Astrocyte of the hippocampus (primary cell): ENCODE measurements around the gene EHBP1.

Experiments
- DNase-seq: peaks from one replicate; pipeline ENCODE4 v3.0.0; 2011; ENCODE audit warnings: low read depth, low spot score

Gene EHBP1

DNA sequence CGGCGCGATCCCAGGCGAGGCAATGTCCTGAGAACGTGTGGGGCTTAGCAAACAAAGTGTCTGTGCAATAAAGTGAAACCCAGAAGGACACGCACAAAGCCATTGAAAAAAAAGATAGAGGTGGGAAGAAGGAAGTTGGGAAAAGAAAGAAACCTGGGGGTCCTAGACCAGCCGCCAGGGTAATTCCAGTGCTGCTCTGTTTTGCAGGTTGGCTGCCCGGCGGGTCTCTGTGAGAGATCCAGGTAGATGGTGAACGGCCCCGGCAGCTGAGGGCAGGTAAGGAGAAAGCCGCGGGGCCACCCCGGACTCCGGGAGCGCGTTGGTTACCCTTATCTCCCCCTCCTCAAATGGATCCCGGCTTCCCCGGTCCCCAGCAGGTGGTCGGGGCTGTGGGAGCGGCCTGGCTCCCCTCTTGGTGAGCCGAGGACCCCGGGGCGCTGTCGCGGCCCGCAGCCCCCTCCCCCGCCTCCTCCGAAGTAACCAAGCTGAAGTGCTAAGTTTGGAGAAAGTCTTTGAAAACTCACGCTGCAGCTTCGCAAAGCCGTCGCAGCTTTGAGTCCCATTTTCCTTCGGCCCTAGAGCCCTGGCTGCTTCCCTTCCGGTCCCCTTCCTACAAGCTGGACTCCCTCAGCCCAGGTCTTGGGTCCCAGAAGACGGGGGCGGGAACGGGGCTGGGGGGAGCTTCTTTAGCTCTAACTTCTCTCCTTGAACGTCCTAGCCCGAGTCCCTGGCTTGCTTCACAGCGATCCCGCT, 345.7 kb downstream of the EHBP1 start:
- DNase-seq: peak; percentile 53

DNA sequence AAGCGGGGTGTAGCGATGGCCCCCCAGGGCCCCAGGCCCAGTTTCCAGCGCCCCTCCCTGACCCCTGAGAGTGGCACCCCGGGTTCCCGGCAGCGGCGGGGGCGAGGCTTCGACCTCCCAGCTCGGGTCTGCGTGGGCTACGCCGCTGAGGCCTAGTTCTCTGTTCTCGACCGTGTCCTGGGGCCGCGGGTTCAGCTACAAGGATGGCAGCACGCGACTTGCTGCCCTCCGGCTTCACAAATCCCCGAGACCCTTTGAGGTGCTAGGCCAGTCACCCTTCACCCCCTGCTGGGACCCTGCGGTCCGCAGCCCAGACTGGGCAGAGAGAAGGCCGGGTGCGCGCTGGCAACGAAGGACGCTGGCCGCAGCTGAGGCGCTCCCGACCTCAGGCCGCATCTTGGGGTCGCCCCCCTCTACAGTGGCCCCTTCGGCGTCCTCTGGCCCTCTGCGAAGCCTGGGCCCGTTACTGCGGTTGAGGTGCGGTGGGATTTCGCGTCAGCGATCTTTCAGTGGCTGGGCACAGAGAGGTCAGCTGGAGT, 346.4 kb downstream of the EHBP1 start:
- DNase-seq: no peak

DNA sequence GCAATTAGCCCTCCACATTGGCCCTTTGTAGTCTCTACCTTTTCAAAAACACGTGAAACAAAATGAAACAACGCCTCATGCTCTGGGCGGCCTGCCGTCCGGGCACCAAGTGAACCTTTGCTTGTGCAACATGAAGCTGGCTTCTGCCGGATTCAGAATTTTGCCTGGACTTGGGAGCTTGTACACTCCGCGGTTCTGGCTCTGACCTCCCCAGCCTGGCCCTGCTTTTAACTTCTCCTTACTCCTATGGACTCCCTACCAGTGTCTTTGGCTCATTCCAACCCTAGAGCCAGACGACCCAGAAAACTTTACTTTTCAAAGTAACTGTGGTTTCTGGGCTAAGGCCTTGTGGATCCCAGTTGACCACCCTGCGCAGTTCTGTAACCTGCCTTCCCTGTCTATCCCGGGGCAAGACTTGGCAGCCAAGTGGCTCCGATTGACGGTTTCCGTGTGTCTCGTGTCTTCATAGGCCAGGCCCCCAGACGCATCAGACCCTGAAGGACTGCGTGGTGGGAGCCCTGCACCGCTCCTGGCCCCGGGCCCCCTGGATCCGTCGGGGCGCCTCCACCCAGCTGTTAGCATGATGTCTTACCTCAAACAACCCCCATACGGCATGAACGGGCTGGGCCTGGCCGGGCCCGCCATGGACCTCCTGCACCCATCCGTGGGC, 347.0 kb downstream of the EHBP1 start:
- peak; percentile 64 for DNase-seq

DNA sequence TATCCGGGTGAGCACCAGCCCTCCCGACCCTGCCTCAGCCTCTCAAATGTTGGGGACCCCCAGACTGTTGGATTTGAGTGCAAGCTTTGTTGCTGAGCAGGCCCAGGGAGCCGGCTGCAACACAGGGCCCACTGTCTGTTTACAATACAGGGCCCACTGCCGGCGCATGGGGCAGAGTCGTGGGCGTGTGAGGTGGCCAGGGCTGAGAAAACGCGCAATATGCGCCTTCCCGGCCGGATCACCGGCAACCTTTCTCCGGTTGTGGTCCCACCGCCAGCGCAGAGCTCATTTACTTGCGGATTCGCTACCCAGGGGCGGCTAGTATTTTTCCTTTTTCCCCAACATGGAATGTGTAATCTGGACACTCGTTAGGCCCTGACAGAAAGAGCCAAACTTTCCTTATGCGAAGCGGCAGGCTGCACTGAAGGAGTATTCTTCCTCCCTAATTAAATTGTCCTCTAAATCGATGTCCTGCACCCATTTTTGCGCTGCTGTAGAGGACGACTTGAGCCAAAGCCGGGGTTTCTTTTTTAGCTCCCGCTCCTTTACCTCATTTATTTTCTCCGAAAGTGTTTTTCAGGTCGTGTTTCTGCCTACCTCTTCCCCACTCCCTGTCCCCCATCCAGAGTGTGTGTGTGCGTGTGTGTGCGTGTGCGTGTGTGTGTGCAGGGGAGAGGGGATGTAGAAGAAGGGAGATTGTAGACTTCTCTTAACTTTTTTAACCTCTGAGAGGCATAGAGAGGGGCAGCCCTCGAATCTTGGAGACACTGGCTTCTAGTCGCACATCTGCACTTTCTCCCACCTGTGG, 347.8 kb downstream of the EHBP1 start:
- peak; percentile 57 for DNase-seq

DNA sequence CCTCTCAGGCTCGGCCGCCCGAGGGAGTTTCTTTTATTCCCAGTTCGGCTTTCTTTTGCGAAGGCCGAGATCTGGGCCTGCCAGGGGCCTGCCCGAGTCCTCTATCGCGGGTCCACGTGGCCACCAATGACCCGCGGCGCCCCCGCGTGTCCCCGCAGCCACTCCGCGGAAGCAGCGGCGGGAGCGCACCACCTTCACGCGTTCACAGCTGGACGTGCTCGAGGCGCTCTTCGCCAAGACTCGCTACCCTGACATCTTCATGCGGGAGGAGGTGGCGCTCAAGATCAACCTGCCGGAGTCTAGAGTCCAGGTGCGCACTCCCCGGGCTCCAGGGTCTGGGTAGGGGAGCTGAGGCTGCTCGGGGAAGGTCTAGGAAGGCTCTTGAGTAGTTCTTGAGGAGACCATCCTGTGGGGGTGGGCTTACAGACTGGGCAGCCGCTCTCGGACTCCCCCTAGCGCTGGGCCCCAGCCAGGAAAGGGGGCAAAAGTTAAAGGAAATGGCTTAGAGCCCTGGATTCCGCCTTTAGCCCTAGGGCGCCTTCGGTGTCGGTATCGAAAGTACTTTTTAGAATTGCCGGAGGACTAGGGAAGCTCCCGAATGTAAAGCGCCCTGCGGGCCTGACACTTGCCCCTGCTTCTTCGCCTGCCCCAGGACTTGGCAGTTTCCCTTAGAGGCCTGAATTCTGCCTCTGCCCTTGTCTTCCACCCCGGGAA, 348.5 kb downstream of the EHBP1 start:
- DNase-seq: peak; percentile 84

DNA sequence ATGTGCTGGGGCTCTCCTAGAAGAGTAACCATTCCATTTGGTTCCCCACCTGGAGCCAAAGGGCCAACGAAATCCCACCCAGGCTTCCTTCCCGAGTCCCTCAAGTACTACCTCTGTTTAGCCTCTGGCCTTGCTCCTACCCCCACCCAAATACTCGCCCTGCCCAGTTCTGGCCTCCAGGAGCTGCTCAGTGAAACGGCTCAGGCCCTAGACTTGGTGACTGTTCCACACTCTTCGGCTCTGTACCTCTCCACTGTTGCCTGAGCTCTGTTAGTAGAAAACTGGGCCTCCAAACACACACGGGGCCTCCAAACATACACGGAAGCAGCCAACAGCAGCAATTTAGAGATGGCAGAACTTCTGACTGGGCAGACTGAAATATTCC, 349.3 kb downstream of the EHBP1 start:
- peak; percentile 82 for DNase-seq

DNA sequence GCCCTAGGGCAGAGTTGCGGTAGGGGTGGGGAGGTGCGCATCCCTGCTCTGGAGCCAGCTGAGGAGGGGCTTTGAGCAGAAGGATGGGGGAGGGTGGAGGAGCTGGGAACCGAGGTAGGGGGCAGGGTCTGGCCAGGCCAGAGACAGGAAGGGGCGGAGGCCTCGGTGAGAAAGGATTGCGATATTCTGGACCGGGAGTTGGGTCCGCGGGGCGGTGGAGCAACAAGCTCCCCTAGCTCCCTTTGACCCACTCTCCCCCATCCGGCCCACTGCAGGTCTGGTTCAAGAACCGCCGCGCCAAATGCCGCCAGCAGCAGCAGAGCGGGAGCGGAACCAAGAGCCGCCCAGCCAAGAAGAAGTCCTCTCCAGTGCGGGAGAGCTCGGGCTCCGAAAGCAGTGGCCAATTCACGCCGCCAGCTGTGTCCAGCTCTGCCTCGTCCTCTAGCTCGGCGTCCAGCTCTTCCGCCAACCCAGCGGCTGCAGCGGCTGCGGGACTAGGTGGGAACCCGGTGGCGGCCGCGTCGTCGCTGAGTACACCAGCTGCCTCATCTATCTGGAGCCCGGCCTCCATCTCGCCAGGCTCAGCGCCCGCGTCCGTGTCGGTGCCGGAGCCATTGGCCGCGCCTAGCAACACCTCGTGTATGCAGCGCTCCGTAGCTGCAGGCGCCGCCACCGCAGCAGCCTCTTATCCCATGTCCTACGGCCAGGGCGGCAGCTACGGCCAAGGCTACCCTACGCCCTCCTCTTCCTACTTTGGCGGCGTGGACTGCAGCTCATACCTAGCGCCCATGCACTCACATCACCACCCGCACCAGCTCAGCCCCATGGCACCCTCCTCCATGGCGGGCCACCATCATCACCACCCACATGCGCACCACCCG, 350.0 kb downstream of the EHBP1 start:
- peak; percentile 63 for DNase-seq

DNA sequence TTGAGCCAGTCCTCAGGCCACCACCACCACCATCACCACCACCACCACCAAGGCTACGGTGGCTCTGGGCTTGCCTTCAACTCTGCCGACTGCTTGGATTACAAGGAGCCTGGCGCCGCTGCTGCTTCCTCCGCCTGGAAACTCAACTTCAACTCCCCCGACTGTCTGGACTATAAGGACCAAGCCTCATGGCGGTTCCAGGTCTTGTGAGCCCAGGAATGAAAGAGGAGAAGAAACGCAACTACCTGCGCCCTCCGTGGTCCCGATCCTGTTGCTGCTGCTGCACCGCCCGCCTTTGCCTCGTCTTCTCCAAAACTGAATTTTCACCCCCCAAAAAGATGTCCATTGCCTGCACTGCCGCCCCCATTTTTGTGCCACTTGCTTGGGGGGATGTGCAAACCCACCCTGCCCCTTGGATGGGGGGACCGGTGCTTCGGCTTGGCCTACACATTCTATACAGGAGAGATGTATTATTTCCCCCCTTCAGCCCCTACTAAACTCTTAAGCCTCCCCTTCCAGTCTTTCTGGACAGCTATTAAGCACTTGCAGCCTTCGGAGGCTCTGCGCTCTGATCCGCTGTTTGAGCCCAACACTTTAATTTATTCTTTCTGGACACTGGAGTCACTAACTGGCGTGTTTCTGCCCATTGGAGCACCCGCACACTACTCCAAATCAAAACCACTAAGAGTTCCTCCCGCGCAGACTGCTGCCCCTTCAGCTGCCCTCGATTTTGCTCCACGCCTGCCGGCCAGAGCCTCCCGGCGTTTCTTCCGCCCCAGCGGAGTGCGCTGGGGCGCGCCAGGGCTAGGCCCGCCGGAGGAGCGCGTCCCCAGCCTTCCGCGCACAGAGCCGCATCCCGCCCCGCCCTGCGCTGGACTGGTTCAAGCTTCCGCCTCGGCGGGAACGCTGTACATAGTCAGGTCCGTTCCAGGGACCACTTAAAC, 350.9 kb downstream of the EHBP1 start:
- peak; percentile 67 for DNase-seq

DNA sequence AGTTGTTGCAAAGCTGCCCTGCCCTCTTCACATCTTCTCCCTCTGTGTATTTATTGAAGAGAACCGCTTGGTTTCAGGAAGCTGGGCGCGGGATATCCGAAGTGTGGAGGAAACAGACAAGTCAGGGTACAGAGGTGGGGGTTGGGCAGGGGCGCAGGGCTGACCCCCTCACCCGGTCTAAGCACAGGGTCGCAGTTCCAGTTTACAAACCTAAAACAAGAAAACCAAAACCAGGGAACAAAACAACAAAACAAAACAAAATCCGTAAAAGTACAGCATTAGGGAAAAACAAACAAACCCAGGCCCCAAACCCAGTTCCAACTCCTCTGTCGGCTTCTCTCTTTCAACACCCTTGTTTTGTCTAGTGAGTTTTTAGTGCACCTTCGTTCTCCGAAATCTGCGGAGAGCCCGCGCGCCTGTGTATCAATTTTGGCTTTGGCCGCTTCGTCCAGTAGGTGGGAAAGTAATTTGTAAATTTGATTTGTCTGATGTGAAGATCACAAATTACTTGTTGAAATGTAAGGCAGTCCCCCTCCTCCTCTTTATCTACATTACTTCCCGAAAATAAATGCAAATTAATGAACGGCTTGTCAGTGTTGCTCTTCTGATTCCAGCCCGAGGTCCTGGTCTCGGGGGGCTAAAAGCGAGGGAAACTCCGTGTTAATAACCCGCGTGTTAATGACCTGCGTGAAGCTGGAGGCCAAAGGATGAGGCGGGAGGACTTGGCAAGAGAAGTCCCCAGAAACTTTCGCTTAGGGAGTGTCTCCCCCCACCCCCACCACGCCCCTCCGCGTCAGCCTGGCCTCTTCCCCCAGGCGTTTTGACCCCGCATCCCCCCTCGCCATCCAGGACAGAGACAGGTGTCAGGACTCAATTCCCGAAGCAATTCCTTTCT, 352.0 kb downstream of the EHBP1 start:
- peak; percentile 43 for DNase-seq

DNA sequence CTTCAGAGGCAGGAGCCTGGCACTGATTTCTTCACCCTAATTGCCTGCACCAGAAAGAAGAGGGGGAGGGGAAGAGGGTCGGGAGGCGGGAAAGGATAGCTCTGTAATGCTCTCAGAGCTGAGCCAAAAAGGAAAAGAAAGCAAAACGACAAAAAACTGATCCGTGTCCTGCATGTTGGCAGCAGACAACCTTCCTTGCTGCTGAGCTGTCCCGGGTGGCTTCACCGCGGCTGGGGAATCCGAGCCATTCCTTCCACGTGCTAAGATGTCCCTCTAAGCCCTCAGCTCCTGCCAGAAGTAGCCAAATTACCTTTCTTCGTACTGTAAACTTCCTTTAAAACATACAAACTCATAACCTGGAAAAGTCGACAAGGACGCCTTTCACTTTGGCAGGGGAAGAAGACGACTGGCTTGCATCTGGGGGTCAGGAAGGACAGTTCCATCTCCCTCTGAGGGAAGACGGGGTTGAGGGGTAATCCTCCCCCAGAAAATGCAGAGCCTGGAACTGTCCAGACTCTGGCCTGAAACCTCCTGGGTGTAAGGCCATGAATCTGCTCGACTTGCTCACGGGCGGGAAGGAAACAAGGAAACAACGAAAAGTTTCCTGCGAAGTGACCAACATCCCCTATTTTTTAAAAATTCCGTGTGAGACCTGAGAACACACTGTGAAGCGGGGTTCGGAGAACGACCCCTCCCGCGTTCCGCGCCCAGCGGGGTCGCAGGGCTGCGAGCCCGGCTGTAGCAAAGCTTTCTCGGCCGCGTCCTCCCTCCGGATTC, 352.8 kb downstream of the EHBP1 start:
- DNase-seq: peak; percentile 73

DNA sequence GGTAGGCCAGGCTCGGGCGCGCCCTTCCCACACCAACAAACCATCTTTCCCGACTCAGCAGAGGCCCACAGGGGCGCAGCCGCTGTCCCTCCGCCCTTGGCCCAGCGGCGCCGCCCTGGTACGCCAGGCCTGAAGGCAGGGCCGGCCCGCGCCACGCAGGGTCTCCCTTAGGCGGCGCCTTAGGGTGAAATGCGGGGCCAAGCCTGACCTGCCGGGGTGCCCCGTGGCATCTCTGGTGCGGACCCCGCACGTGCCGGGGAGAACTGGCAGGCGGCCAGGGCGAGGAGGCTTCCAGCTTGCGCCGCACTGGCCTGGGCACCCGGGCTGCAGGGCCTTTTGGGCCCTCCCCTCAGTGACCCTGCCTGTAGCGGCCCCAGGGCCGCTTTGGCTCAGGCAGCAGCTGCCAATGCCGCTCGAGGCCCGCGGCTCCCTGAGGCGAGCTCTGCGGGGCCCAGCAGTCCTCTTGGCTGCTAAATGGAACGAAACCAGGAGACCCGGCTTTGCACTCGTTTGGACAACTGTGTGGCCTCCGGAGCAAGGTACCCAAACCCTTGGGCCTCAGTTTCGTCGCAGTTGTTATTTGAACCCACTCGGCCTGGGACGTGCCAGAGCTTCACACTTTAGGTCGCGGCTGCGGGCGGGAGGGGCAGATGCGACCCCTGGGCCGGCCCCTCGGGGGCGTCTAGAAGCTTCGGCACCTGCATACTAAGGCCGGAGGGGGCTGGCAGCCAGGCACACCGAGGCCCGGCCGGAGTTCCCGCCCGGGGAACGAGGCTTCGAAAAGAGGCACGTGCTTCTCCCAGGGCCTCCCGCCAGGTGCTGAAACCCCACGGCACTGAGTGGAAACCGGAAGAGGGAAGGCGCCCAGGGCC, 353.6 kb downstream of the EHBP1 start:
- no peak for DNase-seq

DNA sequence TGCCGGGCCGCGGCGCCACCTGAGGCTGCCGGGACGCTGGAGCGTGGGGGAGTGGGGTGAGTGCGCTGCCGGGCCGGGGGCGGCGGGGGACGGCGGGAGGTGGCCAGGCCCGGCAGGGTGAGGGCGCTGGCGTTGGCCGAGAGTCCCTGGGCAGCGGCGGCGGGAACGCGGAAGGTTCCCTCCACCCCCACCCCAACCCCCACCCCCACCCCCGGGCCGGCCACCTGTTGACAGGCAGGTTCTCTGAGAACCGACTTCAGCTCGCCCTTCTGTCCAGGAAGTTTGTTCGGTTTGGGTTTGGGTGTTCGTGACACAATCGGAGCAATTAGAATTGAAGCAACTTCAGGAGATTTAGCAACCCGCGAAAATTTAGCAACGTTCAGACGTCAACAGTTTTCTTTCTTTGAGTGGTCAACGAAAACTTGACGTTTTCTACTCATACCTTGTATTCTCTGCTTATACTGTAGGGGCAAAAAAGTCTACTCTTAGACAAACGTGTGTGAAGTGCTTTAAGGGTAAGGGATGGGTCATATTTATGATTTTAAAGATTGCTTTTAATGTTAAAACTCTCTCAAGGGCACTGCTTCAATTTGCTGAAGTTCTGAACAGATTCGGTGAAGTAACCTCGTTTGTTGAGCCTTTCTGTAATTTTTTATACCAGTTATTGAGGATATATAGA, 354.4 kb downstream of the EHBP1 start:
- peak; percentile 18 for DNase-seq

DNA sequence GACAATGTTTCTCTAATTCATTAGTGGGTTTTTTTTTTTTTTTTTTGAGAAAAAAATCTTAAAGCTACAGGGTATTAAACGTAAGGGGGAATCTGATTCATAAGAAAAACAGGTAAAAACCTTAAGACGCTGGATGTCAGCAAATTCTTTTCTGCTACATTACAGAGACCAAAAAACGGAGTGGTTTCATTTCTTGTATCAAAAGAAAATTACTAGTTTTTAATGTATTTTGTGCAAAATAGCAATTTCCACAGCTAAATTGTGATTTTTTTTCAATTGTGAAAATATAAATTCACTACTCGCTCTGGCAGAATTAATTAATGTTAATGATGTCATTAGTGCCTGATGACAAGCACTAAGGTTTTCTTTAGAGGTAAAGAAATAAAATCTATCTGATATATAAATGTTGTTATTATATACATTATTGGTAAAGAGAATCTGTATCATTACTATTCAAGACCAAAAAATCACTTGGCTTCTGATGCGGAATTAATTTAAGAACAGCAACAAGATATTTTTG, 355.0 kb downstream of the EHBP1 start:
- DNase-seq: peak; percentile 25

DNA sequence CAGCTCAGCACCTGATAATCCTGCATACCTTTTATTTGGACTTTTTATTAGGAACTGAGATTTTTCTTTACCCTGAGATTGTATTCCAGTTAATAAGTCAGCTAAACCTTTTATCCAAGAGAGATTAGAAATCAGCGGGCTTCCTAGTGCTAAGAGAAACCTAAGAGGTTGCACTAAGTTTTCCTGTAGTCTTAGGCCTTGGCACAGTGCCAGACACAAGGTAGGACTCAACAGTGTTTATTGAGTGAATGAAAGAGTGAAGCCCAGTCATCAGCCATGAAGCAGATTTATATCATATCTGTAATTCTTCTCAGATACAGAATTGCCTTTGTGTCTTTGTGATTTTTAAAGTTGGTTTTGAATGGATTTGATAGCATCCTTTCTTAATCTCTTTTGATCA, 358.7 kb downstream of the EHBP1 start:
- no peak for DNase-seq

DNA sequence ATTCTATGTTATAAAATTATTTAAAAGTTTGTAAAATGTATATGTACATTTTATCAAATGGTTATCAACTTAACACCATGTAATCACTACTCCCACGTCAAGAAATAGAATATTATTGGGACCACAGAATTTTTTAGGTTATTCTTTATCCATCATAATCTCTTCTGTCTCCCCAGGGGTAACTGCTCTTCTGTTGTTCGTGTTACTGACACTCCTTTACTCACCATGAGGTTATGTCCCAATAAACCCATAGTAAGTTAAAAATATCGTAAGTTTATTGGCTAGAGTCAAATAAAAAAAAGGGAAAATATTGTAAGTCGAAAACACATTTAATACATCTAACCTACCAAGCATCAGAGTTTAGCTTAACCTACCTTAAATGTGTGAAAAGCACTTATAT, 359.1 kb downstream of the EHBP1 start:
- DNase-seq: no peak

DNA sequence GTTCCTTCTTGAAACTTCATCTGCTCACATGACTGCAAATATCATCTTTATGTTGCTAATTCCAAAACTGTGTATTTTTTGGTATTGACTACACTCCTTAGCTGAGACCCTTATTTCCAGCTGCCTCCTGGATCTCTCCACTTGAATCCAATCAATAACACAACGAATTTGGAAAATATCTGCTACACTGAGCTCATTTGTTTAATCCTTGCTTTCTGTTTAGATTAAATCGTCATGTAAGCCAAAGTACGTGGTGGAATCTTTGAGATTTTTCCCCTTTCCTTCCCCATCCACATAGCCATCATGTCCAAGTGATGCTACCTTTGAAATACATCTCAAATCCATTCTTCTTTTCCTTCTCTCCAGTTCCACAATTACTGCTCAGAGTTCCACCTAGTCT, 360.8 kb downstream of the EHBP1 start:
- DNase-seq: no peak
